Spinal cord (tissue), 10 donors: Measurements from ENCODE around the gene RNF44. TPM values are rescaled to one million over a fixed set of nuclear protein-coding genes. Genes with fewer than 3 reads are reported as not detected.

Source experiments
- DNase-seq, 6 donors: peaks; one replicate each; pipeline versions ENCODE4 v3.0.0 to v3.0.0-alpha.2; 2013 to 2015; ENCODE audit warnings: low spot score in 6 of 6, low read depth in 4 of 6
- H3K27ac ChIP-seq: one replicate; pipeline ENCODE4 v1.5.1; 2013; ENCODE audit warnings: low read depth, low read length, control low read depth
- H3K27me3 ChIP-seq: one replicate; pipeline ENCODE4 v1.6.1; 2013; ENCODE audit warnings: low read length; ENCODE audit not compliant: control insufficient read depth, insufficient read depth
- H3K36me3 ChIP-seq: one replicate; pipeline ENCODE4 v1.6.1; 2013; ENCODE audit warnings: low read length; ENCODE audit not compliant: control insufficient read depth, insufficient read depth
- H3K4me1 ChIP-seq: one replicate; pipeline ENCODE4 v1.6.1; 2013; ENCODE audit warnings: low read length; ENCODE audit not compliant: control insufficient read depth, insufficient read depth
- H3K4me3 ChIP-seq: one replicate; pipeline ENCODE4 v1.5.1; 2013; ENCODE audit warnings: low read depth, low read length, control low read depth
- H3K9me3 ChIP-seq: one replicate; pipeline ENCODE4 v1.6.1; 2013; ENCODE audit warnings: low read length; ENCODE audit not compliant: control insufficient read depth, insufficient read depth
- WGBS: methylation state at CpG from one replicate; pipeline ENCODE4 v1.1.5; 2013; ENCODE audit warnings: missing lambda C conversion rate; ENCODE audit not compliant: insufficient coverage; 5-methylcytosine and 5-hydroxymethylcytosine counted together
- polyA plus RNA-seq, 2 donors: library from polyadenylated mRNA; unstranded; fragments of 120-200 nt; gene quantifications; one replicate each; pipeline ENCODE4 v1.2.1, GENCODE V29; 2013; ENCODE audit not compliant: insufficient read length in 2 of 2
- total RNA-seq, 2 donors: library from RNA; depleted of rRNA in 1 of 2; stranded (reverse); fragments of 120-200 nt in 1 of 2; fragments of >200 nt in 1 of 2; gene quantifications; one replicate each; pipeline versions ENCODE4 v1.2.3 to v1.2.4, GENCODE V29; 2013 to 2014
- donor health status: healthy.

The RNF44 gene
- total and polyA plus RNA-seq, 4 donors = 8.1 to 74.9 (median 41.1) TPM

- no peaks in the 10 kb centered on the region for H3K9me3 ChIP-seq
- H3K4me1 ChIP-seq = peaks cover 62% of the 10 kb centered on the region
- no peaks in the 10 kb centered on the region for H3K27me3 ChIP-seq
- H3K4me3 ChIP-seq = peak overlapping the region; percentile 100
- under 1% methylated on average over 43 of the region's 43 CpGs for WGBS
- H3K36me3 ChIP-seq = peaks cover 26% of the 10 kb centered on the region
- peak overlapping the region; percentile 99 for H3K27ac ChIP-seq
- DNase-seq = peak; percentile 93 to 100 (median 97)
These were observed 490 bp upstream of the RNF44 start for GRCh38 chr5:176537554-176538229.

GRCh38 chr5:176536132-176536901 lies 885 bp downstream of the RNF44 start:
- WGBS = 0% methylated on average over 26 of the region's 43 CpGs

GRCh38 chr5:176535664-176536131 lies 1.5 kb downstream of the RNF44 start:
- peak in 2 of 6 donors; percentile 18 to 37 for DNase-seq
- 0% methylated on average over 9 of the region's 9 CpGs for WGBS
- Histone ChIP-seq H3K9me3 (no peaks in the 10 kb centered on the region), H3K27ac (peak overlapping the region; percentile 99), H3K36me3 (peaks cover 38% of the 10 kb centered on the region), H3K4me1 (peaks cover 68% of the 10 kb centered on the region), H3K4me3 (peak overlapping the region; percentile 100), H3K27me3 (no peaks in the 10 kb centered on the region)

More at GRCh38 chr5:176536132-176536901, 885 bp downstream of the RNF44 start:
- no peaks in the 10 kb centered on the region for H3K9me3 ChIP-seq
- peaks cover 32% of the 10 kb centered on the region for H3K36me3 ChIP-seq
- peaks cover 62% of the 10 kb centered on the region for H3K4me1 ChIP-seq
- H3K27me3 ChIP-seq = no peaks in the 10 kb centered on the region
- DNase-seq = peak in 5 of 6 donors; percentile 52 to 95 (median 75)
- peak overlapping the region; percentile 99 for H3K27ac ChIP-seq
- H3K4me3 ChIP-seq = peak overlapping the region; percentile 100

DNA sequence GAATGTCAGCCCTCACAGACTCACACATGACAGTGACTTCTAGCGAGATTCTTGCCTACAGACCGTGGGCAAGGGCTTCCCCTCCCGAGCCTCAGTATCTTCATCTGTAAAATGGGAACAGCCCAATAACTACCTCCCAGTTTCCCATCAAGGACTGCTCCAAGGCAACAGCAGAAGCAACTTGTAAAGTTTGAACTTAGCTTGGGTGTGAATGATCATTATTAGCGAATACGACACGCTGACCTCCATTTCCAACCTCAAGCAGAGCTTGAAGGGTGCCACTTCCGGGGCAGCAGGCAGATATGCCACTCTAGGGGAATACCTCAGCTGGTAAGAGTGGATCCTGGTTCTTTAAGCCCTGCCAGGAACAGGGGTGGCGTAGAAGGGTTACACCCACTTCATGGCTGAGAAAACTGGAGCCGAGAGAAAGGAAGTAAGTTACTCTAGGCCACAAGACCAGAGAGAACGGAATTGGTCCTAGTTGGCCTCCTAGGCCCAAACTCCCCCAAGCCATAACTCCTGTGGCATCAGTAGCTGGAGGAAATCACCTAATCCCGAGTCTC lies 2.0 kb downstream of the RNF44 start:
- Histone ChIP-seq H3K4me3 (peak overlapping the region; percentile 100), H3K9me3 (no peaks in the 10 kb centered on the region), H3K27me3 (no peaks in the 10 kb centered on the region), H3K27ac (peak overlapping the region; percentile 99), H3K36me3 (peaks cover 42% of the 10 kb centered on the region), H3K4me1 (peaks cover 72% of the 10 kb centered on the region)
- peak in 2 of 6 donors; percentile 12 to 38 for DNase-seq
- 32% methylated on average over 7 of the region's 11 CpGs for WGBS

- 78% methylated on average over 4 of the region's 4 CpGs for WGBS
- H3K36me3 ChIP-seq = peaks cover 47% of the 10 kb centered on the region
- H3K27me3 ChIP-seq = no peaks in the 10 kb centered on the region
- DNase-seq = no peak
- H3K4me3 ChIP-seq = no peak overlapping the region
- peak overlapping the region; percentile 33 for H3K27ac ChIP-seq
- H3K9me3 ChIP-seq = no peaks in the 10 kb centered on the region
- peaks cover 75% of the 10 kb centered on the region for H3K4me1 ChIP-seq
These were observed 2.6 kb downstream of the RNF44 start for GRCh38 chr5:176534640-176535039.

DNA sequence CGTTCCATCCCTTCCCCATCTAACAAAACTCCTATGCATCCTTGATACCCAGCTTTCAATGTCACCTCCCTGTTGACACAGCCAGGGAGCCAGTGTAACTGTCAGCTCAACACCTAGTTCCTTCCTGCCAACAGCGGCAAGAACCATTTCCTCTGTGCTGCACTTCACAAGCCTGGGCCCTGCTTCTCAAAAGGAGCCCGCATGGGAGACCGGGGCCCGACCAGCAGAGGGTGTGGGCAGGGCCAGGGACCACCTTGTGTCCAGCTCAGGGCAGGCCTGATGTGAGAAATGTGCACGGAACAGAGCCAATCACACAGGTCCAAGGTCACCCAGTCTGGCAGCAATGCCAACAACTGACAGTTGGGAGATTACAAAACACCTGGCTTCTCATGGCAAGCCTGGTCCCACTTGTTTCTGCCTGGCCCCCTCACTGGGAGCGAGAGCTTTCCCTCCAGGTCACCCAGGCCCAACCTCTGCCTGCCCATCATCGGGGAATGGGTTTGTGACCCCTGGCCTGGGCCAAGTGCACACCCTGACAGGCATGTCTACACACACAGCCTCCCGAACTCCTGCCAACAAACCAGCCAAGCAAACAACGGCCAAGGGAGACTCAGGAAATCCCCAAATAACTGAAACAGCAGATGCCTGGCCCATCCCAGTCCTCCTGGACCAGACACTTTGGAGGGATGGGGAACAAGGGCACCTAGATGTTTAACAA lies 3.1 kb downstream of the RNF44 start:
- Histone ChIP-seq H3K27ac (peak overlapping the region; percentile 3), H3K9me3 (no peaks in the 10 kb centered on the region), H3K4me1 (peaks cover 76% of the 10 kb centered on the region), H3K27me3 (no peaks in the 10 kb centered on the region), H3K36me3 (peaks cover 53% of the 10 kb centered on the region), H3K4me3 (no peak overlapping the region)
- WGBS = 30% methylated on average over 10 of the region's 10 CpGs
- no peak for DNase-seq

DNA sequence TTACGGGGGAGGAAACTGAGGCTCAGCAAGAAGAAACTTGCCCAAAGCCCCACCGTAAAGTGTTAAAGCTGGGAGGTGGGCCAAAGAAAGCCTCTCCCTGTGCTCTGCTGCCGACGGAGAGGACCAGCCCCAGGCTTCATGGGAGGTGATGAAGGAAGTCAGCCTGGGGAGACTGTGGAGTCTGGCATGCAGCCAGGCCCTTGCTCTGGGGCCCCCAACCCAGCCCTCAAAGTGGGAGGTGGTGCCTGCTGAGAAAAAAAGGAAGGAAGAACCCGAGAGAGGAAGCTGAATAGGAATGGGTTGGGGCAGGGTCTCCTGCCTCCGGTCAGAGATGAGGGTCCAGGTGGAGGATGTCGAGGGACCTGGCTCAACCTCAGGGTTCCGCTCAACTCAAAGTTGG lies 3.8 kb downstream of the RNF44 start:
- Histone ChIP-seq H3K27ac (peak overlapping the region; percentile 3), H3K27me3 (no peaks in the 10 kb centered on the region), H3K4me1 (peaks cover 74% of the 10 kb centered on the region), H3K9me3 (no peaks in the 10 kb centered on the region), H3K4me3 (no peak overlapping the region), H3K36me3 (peaks cover 59% of the 10 kb centered on the region)
- 15% methylated on average over 6 of the region's 8 CpGs for WGBS
- peak in 2 of 6 donors; percentile 27 to 48 for DNase-seq

GRCh38 chr5:176532795-176533194 lies 4.4 kb downstream of the RNF44 start:
- Histone ChIP-seq H3K9me3 (no peaks in the 10 kb centered on the region), H3K4me1 (peaks cover 68% of the 10 kb centered on the region), H3K4me3 (no peak overlapping the region), H3K27ac (no peak overlapping the region), H3K27me3 (no peaks in the 10 kb centered on the region), H3K36me3 (peaks cover 65% of the 10 kb centered on the region)
- WGBS = 82% methylated on average over 9 of the region's 9 CpGs
- DNase-seq = no peak

GRCh38 chr5:176531902-176532493 lies 5.2 kb downstream of the RNF44 start:
- no peak for DNase-seq
- H3K4me3 ChIP-seq = no peak overlapping the region
- H3K36me3 ChIP-seq = peaks cover 73% of the 10 kb centered on the region
- H3K4me1 ChIP-seq = peaks cover 65% of the 10 kb centered on the region
- H3K27me3 ChIP-seq = no peaks in the 10 kb centered on the region
- no peaks in the 10 kb centered on the region for H3K9me3 ChIP-seq
- H3K27ac ChIP-seq = peak overlapping the region; percentile 50
- WGBS = 79% methylated on average over 22 of the region's 28 CpGs
